Stimulated activated naive B cell treated with anti-CD40 and anti-IgM and Interleukin-4, amounts not matched to agents 10 μg/mL and 1 μg/mL and 100 μg/mL, for 72 hours (primary cell): ENCODE data around the gene SLC35G3.

Experiments used
- ATAC-seq, 2 donors: fragments of 150-1000 bp; cut with Tn5 transposase; replicated peaks; 2 replicates each; pipeline ENCODE4 v1.10.0; 2021; ENCODE audit warnings: moderate library complexity in 1 of 2
- DNase-seq: peaks from one replicate; pipeline ENCODE4 v3.0.0; 2021
- H3K27ac Mint-ChIP-seq: one replicate; pipeline ENCODE4 v1.8.0; 2022; ENCODE audit warnings: mild to moderate bottlenecking, mixed read lengths
- H3K27me3 Mint-ChIP-seq, 2 donors: one replicate each; pipeline ENCODE4 v1.8.0; 2022; ENCODE audit warnings: mixed read lengths in 2 of 2
- H3K36me3 Mint-ChIP-seq, 2 donors: one replicate each; pipeline ENCODE4 v1.8.0; 2022; ENCODE audit warnings: mixed read lengths in 2 of 2, mild to moderate bottlenecking in 1 of 2
- H3K4me1 Mint-ChIP-seq, 2 donors: one replicate each; pipeline ENCODE4 v1.8.0; 2022; ENCODE audit warnings: mixed read lengths in 2 of 2, mild to moderate bottlenecking in 1 of 2
- H3K4me3 Mint-ChIP-seq, 2 donors: one replicate each; pipeline ENCODE4 v1.8.0; 2022; ENCODE audit warnings: mild to moderate bottlenecking in 2 of 2, mixed read lengths in 2 of 2, moderate library complexity in 1 of 2
- H3K9me3 Mint-ChIP-seq, 2 donors: one replicate each; pipeline ENCODE4 v1.8.0; 2022; ENCODE audit warnings: mixed read lengths in 2 of 2, mild to moderate bottlenecking in 1 of 2

Gene SLC35G3

GRCh38 chr17:35147375-35147905, 46.8 kb downstream of the SLC35G3 start, which contains the start of gene UNC45B:
TSS of gene UNC45B (plus strand) at chr17:35147817. CDS start at chr17:35148264, 447 bp downstream.
- H3K4me3 Mint-ChIP-seq: no peak within 1 kb of the TSS
- H3K36me3 Mint-ChIP-seq: no peaks in the 10 kb centered on the region
- H3K27me3 Mint-ChIP-seq: peaks cover 34 to 35% of the 10 kb centered on the region in 2 donors
- H3K9me3 Mint-ChIP-seq: no peaks in the 10 kb centered on the region
- no peak within 1 kb of the TSS for H3K27ac Mint-ChIP-seq
- ATAC-seq (no peak), DNase-seq (no peak)
- peaks cover under 1 to 2% of the 10 kb centered on the region in 2 donors for H3K4me1 Mint-ChIP-seq

GRCh38 chr17:35146214-35146833, 47.9 kb downstream of the SLC35G3 start:
- H3K9me3 Mint-ChIP-seq: no peaks in the 10 kb centered on the region

GRCh38 chr17:35144840-35145239, 49.4 kb downstream of the SLC35G3 start:
- Mint-ChIP-seq H3K4me3 (no peak overlapping the region), H3K36me3 (no peaks in the 10 kb centered on the region), H3K9me3 (no peaks in the 10 kb centered on the region), H3K27me3 (peaks cover 25 to 29% of the 10 kb centered on the region in 2 donors), H3K4me1 (peaks cover 5 to 10% of the 10 kb centered on the region in 2 donors), H3K27ac (no peak overlapping the region)
- no peak for ATAC-seq
- DNase-seq: no peak

More at GRCh38 chr17:35146214-35146833, 47.9 kb downstream of the SLC35G3 start:
- no peaks in the 10 kb centered on the region for H3K36me3 Mint-ChIP-seq
- ATAC-seq: no peak
- H3K4me3 Mint-ChIP-seq: no peak overlapping the region
- H3K27me3 Mint-ChIP-seq: peaks cover 31 to 34% of the 10 kb centered on the region in 2 donors
- no peak for DNase-seq
- no peak overlapping the region for H3K27ac Mint-ChIP-seq
- peaks cover 3 to 5% of the 10 kb centered on the region in 2 donors for H3K4me1 Mint-ChIP-seq
